ENCODE measurements around the gene MPC1L.

GRCh38 chrX:40651620-40652223, 28.5 kb downstream of the MPC1L start:
- TF ChIP-seq, protein P1, sequence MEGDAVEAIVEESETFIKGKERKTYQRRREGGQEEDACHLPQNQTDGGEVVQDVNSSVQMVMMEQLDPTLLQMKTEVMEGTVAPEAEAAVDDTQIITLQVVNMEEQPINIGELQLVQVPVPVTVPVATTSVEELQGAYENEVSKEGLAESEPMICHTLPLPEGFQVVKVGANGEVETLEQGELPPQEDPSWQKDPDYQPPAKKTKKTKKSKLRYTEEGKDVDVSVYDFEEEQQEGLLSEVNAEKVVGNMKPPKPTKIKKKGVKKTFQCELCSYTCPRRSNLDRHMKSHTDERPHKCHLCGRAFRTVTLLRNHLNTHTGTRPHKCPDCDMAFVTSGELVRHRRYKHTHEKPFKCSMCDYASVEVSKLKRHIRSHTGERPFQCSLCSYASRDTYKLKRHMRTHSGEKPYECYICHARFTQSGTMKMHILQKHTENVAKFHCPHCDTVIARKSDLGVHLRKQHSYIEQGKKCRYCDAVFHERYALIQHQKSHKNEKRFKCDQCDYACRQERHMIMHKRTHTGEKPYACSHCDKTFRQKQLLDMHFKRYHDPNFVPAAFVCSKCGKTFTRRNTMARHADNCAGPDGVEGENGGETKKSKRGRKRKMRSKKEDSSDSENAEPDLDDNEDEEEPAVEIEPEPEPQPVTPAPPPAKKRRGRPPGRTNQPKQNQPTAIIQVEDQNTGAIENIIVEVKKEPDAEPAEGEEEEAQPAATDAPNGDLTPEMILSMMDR (IDR thresholded peaks at IDR 0.05): peak; percentile 63 to 95 (median 80)
- TF ChIP-seq POLR2A (IDR thresholded peaks at IDR 0.05): no peak

All from Peyer's patch (tissue), 4 donors.